ENCODE results near the gene ICAM1. TPM values are rescaled to one million over a fixed set of nuclear protein-coding genes. Genes with fewer than 3 reads are reported as not detected.
"Not testable (repeated sequence)": the region's sequence is repeated elsewhere in the genome, so short reads cannot be mapped to it uniquely, and the experiment has no call there.

The ICAM1 gene
- total and polyA plus RNA-seq, 2 of the 8 experiments (the other 6 are each of a cell fraction or from before 2014, with no cell fraction given): 4.0 to 9.4 TPM

DNA sequence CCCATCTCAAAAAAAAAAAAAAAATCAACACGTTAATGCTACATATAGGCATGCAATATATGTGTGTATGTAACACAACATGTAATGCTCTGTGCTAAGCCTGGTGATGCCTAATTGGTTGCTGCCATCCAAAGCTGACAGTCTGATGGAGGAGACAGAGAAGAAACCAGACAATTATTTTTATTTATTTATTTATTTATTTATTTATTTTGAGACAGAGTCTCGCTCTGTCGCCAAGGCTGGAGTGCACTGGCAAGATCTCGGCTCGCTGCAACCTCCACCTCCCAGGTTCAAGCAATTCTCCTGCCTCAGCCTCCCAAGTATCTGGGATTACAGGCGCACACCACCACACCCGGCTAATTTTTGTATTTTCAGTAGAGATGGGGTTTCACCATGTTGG, 35.5 kb upstream of the ICAM1 start:
- H4K20me1 ChIP-seq (replicated peaks in 1 of 2; ENCODE audit: control insufficient read depth in 1 of 2, insufficient read depth in 2 of 2, low read length in 2 of 2); H3K23ac ChIP-seq (ENCODE audit: insufficient read length); H2BK20ac ChIP-seq (ENCODE audit: low read length); H3K9ac ChIP-seq (replicated peaks in 1 of 4; ENCODE audit: extremely low read depth in 1 of 4, low read depth in 3 of 4, low read length in 3 of 4); H3K36me3 ChIP-seq (ENCODE audit: control insufficient read depth in 2 of 4, insufficient read depth in 4 of 4, low read length in 3 of 4); H2AK5ac ChIP-seq (ENCODE audit: low read depth, low read length); H3K79me1 ChIP-seq (ENCODE audit: low read depth, low read length); H4K5ac ChIP-seq (ENCODE audit: insufficient read length, low read depth, low read length); H2BK120ac ChIP-seq (replicated peaks; ENCODE audit: low read depth, low read length); H3K56ac ChIP-seq (replicated peaks; ENCODE audit: insufficient read length, low read depth, low read length); H3K4me3 ChIP-seq (ENCODE audit: extremely low read depth in 1 of 4, insufficient read depth in 2 of 4, low read depth in 3 of 4, low read length in 4 of 4); H3K4me1 ChIP-seq (replicated peaks in 1 of 4; ENCODE audit: control insufficient read depth in 3 of 4, insufficient read depth in 4 of 4, low read length in 3 of 4); H3K18ac ChIP-seq (ENCODE audit: extremely low read depth, low read length); H3K14ac ChIP-seq (ENCODE audit: insufficient read length); H2BK12ac ChIP-seq (ENCODE audit: low read depth, low read length); H3K23me2 ChIP-seq (ENCODE audit: low read depth, low read length); H3K27me3 ChIP-seq (replicated peaks in 1 of 4; ENCODE audit: control insufficient read depth in 3 of 4, extremely low read depth in 1 of 4, insufficient read depth in 3 of 4, low read length in 3 of 4); H2BK15ac ChIP-seq (ENCODE audit: low read length); H3K4me2 ChIP-seq (ENCODE audit: insufficient read depth in 1 of 2, low read depth in 2 of 2, low read length in 2 of 2); DNase-seq (ENCODE audit: low read depth in 1 of 2, low spot score in 2 of 2); H3K9me3 ChIP-seq (ENCODE audit: insufficient read depth in 2 of 2, low read depth in 1 of 2, low read length in 1 of 2); H2AFZ ChIP-seq (ENCODE audit: low read length); H3K27ac ChIP-seq (ENCODE audit: low read depth, low read length); H2BK5ac ChIP-seq (ENCODE audit: low read depth, low read length); H4K8ac ChIP-seq (ENCODE audit: extremely low read depth, insufficient read depth, low read length); H4K91ac ChIP-seq (replicated peaks; ENCODE audit: insufficient read length, low read length); H3K4ac ChIP-seq (replicated peaks; ENCODE audit: insufficient read length, low read depth, low read length); H3K79me2 ChIP-seq (ENCODE audit: control insufficient read depth in 1 of 2, insufficient read depth in 2 of 2, low read length in 2 of 2); FAIRE-seq: not testable (repeated sequence)
- ChIA-PET CTCF (ENCODE audit: partially characterized antibody) (interaction anchor here (1.0 to 2.9 kb wide), 7 partner anchors 8 to 351 kb away, joined by 3 to 14 read pairs (median 4); no protein-coding TSS in a partner anchor), POLR2A (ENCODE audit: partially characterized antibody) (interaction anchor here (0.6 to 2.2 kb wide), 3 partner anchors 10 to 135 kb away, joined by 3 to 9 read pairs (median 4); no protein-coding TSS in a partner anchor)
- 95% methylated on average over 7 of the region's 7 CpGs; no CpG with 5 or more reads in 1 of the 2 experiments for WGBS, 2 experiments (ENCODE audit: extremely low coverage in 1 of 2, insufficient coverage in 1 of 2, insufficient read length in 1 of 2, insufficient replicate concordance in 2 of 2, low coverage in 1 of 2, low lambda C conversion rate in 2 of 2, missing lambda C conversion rate in 1 of 2)

Measured in H1 (cell line).